PC-9 (cell line): ENCODE results near the gene ERG.

Source experiments
- CTCF ChIP-seq: fragments of 200-600 bp; sonication (generic); conservative IDR thresholded peaks from 2 replicates; pipeline ENCODE4 v1.6.1; 2017; ENCODE audit warnings: mixed run types, antibody characterized with exemption, mild to moderate bottlenecking, moderate library complexity
- EZH2 ChIP-seq: fragments of 200-600 bp; sonication (generic); IDR thresholded peaks from 2 replicates; pipeline ENCODE4 v1.8.0; 2017; ENCODE audit warnings: antibody characterized with exemption, low read depth

- TF ChIP-seq CTCF (no peak), EZH2 (no peak)
These were observed 134.6 kb downstream of the ERG start for GRCh38 chr21:38363693-38364092.
